Measurements from ENCODE around the gene EFNA2.
"Not testable (repeated sequence)": the region's sequence is repeated elsewhere in the genome, so short reads cannot be mapped to it uniquely, and the experiment has no call there.

Gene EFNA2

DNA sequence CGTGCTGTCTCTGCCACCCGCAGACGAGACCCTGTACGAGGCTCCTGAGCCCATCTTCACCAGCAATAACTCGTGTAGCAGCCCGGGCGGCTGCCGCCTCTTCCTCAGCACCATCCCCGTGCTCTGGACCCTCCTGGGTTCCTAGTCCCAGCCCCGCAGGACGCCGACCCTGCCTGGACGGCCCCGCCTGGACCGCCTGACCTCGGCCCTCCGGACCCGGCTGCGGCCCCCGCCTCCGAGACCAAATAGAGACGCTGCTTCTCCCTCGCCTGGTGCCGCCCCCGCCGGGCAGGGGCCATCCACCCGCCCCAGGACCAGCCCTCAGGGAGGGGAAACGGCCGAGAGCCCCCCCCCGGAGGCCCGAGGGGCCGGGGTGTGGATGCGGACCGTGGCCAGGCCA lies 14.1 kb downstream of the EFNA2 start:
- no peak for DNase-seq (ENCODE audit: low spot score)
- in situ Hi-C loops (cut with MboI; ENCODE audit: low pct_unique_long_range_greater_than_20kb, low sequenced_read_pairs, unreplicated experiment) = loop anchor here (25.0 kb wide), 1 partner anchor 88 kb away; the partner anchor contains the start of gene NDUFS7
- no peak for TF ChIP-seq CTCF (IDR thresholded peaks at IDR 0.05; ENCODE audit: extremely low read depth, insufficient read depth, missing control alignments)

GRCh38 chr19:1300744-1301490 lies 15.2 kb downstream of the EFNA2 start:
- in situ Hi-C loops (cut with MboI; ENCODE audit: low pct_unique_long_range_greater_than_20kb, low sequenced_read_pairs, unreplicated experiment) = no loop called here
- no peak for TF ChIP-seq CTCF (IDR thresholded peaks at IDR 0.05; ENCODE audit: extremely low read depth, insufficient read depth, missing control alignments)
- DNase-seq (ENCODE audit: low spot score) = no peak

DNA sequence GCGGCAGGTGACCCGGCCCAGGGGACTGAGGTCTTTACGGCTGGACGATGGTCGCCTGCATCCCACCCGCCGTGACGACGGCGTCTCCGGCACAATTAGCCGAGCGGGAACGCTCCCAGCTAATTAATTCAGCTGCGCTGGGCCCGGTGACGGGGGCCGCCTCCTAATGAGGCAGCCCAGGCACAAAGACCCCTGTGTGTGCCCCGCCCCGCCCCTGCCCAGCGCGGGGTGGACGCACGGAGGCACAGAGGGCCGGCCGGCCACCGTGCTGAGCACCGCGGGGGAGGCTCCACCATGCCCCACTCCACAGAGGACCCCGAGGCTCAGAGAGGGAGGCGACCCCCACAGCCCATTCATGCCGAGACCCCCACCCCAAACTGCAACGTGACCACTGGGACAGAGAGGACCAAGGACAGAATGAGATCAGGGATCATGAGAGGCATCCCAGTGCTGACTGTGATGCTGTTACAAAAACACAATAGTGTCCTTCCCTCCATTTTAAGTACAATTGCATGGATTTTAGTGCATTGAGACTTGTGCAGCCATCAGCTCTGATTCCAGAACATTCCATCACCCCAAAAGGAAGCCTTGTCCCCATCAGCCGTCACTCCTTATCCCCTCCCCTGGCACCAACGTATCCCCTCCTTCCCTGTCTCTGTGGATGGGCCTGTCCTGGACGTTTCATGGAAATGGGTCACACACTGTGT lies 17.0 kb downstream of the EFNA2 start:
- in situ Hi-C loops (cut with MboI; ENCODE audit: low pct_unique_long_range_greater_than_20kb, low sequenced_read_pairs, unreplicated experiment) = no loop called here
- no peak for TF ChIP-seq CTCF (IDR thresholded peaks at IDR 0.05; ENCODE audit: extremely low read depth, insufficient read depth, missing control alignments)
- DNase-seq (ENCODE audit: low spot score) = no peak

- no peak for DNase-seq (ENCODE audit: low spot score)
- in situ Hi-C loops (cut with MboI; ENCODE audit: low pct_unique_long_range_greater_than_20kb, low sequenced_read_pairs, unreplicated experiment) = no loop called here
- TF ChIP-seq CTCF (IDR thresholded peaks at IDR 0.05; ENCODE audit: extremely low read depth, insufficient read depth, missing control alignments) = no peak
These were observed 18.7 kb downstream of the EFNA2 start for GRCh38 chr19:1304197-1304924.

DNA sequence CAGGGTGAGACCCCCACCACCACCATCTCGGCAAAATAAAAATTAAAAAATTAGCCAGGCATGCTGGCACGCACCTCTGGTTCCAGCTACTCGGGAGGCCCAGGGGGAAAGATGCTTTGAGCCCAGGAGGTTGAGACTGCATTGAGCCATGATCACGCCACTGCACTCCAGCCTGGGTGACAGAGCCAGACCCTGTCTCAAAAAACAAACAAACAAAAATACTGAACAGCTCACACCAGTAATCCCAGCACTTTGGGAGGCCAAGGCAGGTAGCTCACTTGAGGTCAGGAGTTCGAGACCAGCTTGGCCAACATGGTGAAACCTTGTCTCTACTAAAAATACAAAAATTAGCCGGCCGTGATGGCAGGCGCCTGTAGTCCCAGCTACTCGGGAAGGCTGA lies 19.7 kb downstream of the EFNA2 start:
- DNase-seq (ENCODE audit: low spot score); in situ Hi-C loops (cut with MboI; ENCODE audit: low pct_unique_long_range_greater_than_20kb, low sequenced_read_pairs, unreplicated experiment): not testable (repeated sequence)

- no peak for DNase-seq (ENCODE audit: low spot score)
- no peak for TF ChIP-seq CTCF (IDR thresholded peaks at IDR 0.05; ENCODE audit: extremely low read depth, insufficient read depth, missing control alignments)
- in situ Hi-C loops (cut with MboI; ENCODE audit: low pct_unique_long_range_greater_than_20kb, low sequenced_read_pairs, unreplicated experiment) = no loop called here
These were observed 21.6 kb downstream of the EFNA2 start for GRCh38 chr19:1307320-1307719.
